HepG2 (cell line): ENCODE data around the gene PIMREG. TPM values are rescaled to one million over a fixed set of nuclear protein-coding genes. Genes with fewer than 3 reads are reported as not detected.

Experiments
- ASH2L ChIP-seq: fragments of 300-600, 200-600 bp; sonication (generic); IDR thresholded peaks from 2 replicates; pipeline ENCODE4 v1.7.0; 2017; ENCODE audit warnings: low read depth, mild to moderate bottlenecking, moderate library complexity, mixed read lengths, low read length; ENCODE audit not compliant: insufficient read length
- CHCHD3 ChIP-seq: sonication (generic); formaldehyde crosslinking; IDR thresholded peaks from 2 replicates; pipeline ENCODE4 v1.8.0; 2022; ENCODE audit warnings: mild to moderate bottlenecking, missing genetic modification reagents, moderate library complexity
- PHF5A ChIP-seq: IDR thresholded peaks from one replicate; pipeline ENCODE4 v1.6.1; 2018; ENCODE audit warnings: low read depth, missing genetic modification reagents; ENCODE audit not compliant: unreplicated experiment
- SRSF9 ChIP-seq: fragments of 200-400 bp; formaldehyde crosslinking; IDR thresholded peaks from 2 replicates; pipeline ENCODE4 v1.6.1; 2018; ENCODE audit warnings: borderline replicate concordance, mild to moderate bottlenecking, low read depth, low read length; ENCODE audit not compliant: insufficient read depth, poor library complexity, severe bottlenecking
- ZKSCAN5 ChIP-seq: sonication (generic); formaldehyde crosslinking; IDR thresholded peaks from 2 replicates; pipeline ENCODE4 v1.5.1; 2020; ENCODE audit warnings: mild to moderate bottlenecking, missing genetic modification reagents
- ZNF18 ChIP-seq: sonication (generic); formaldehyde crosslinking; IDR thresholded peaks from 2 replicates; pipeline ENCODE4 v1.8.0; 2022; ENCODE audit warnings: mild to moderate bottlenecking, missing genetic modification reagents; ENCODE audit not compliant: insufficient replicate concordance
- ZNF234 ChIP-seq: sonication (generic); formaldehyde crosslinking; conservative IDR thresholded peaks from 2 replicates; pipeline ENCODE4 v1.5.1; 2020; ENCODE audit warnings: mild to moderate bottlenecking, missing genetic modification reagents
- ZNF33B ChIP-seq: sonication (generic); formaldehyde crosslinking; IDR thresholded peaks from 2 replicates; pipeline ENCODE4 v1.5.1; 2020; ENCODE audit warnings: mild to moderate bottlenecking, missing genetic modification reagents
- ZNF367 ChIP-seq: sonication (generic); formaldehyde crosslinking; IDR thresholded peaks from 2 replicates; pipeline ENCODE4 v1.4.0; 2020; ENCODE audit warnings: missing genetic modification reagents, borderline replicate concordance
- ZNF577 ChIP-seq: sonication (generic); formaldehyde crosslinking; IDR thresholded peaks from 2 replicates; pipeline ENCODE4 v1.4.0; 2020; ENCODE audit warnings: mild to moderate bottlenecking, low read depth, missing genetic modification reagents, borderline replicate concordance
- ZNF614 ChIP-seq: IDR thresholded peaks from 2 replicates; pipeline ENCODE4 v1.6.1; 2018; ENCODE audit warnings: missing biosample characterization, missing genetic modification reagents, inconsistent platforms, borderline replicate concordance
- ZNF839 ChIP-seq: sonication (generic); formaldehyde crosslinking; IDR thresholded peaks from 2 replicates; pipeline ENCODE4 v1.4.0; 2020; ENCODE audit warnings: missing genetic modification reagents, mild to moderate bottlenecking, borderline replicate concordance
- polyA plus RNA-seq, 8 experiments: library from polyadenylated mRNA; depleted of rRNA in 3 of 8; stranded (reverse) in 7 of 8; unstranded in 1 of 8; fragments of >200 nt; fragmentation: Illumina TruSeq in 4 of 8; extraction: Trizol in 4 of 8; gene quantifications; 2 replicates each; pipeline versions ENCODE4 v1.2.1 to v1.2.3, GENCODE V29; 2011 to 2016; ENCODE audit warnings: low read depth in 4 of 8, missing spikeins in 1 of 8, mixed read lengths in 1 of 8; ENCODE audit not compliant: insufficient read depth in 1 of 8
- total RNA-seq, 5 experiments: library from RNA; depleted of rRNA; stranded (reverse); fragments of >200 nt; fragmentation: Illumina TruSeq; extraction: Trizol; gene quantifications; 2 replicates each; pipeline ENCODE4 v1.2.3, GENCODE V29; 2016; ENCODE audit warnings: low read depth in 1 of 5
- TF ChIP-seq, protein P1 (sequence below): sonication (generic); formaldehyde crosslinking; IDR thresholded peaks from 2 replicates; pipeline ENCODE4 v1.4.0; 2020; ENCODE audit warnings: missing genetic modification reagents
- TF ChIP-seq, protein P2 (sequence below): sonication (generic); formaldehyde crosslinking; IDR thresholded peaks from 2 replicates; pipeline ENCODE4 v1.5.0; 2020; ENCODE audit warnings: missing genetic modification reagents, mild to moderate bottlenecking, borderline replicate concordance
- TF ChIP-seq, protein P3 (sequence below): sonication (generic); formaldehyde crosslinking; IDR thresholded peaks from 2 replicates; pipeline ENCODE4 v1.4.0; 2020; ENCODE audit warnings: missing genetic modification reagents, borderline replicate concordance
- TF ChIP-seq, protein P4 (sequence below): IDR thresholded peaks from 2 replicates; pipeline ENCODE4 v1.6.1; 2016

The PIMREG gene
- total and polyA plus RNA-seq, 2 of the 13 experiments (the other 11 are each of a cell fraction or from before 2014, with no cell fraction given): 15.6 to 30.3 TPM

GRCh38 chr17:6443692-6444570 lies at the start of gene PIMREG (continued):
- peak; percentile 34 for TF ChIP-seq ZNF18 (CRISPR knock-in tag)
- TF ChIP-seq ZKSCAN5 (CRISPR knock-in tag): no peak
- TF ChIP-seq ZNF839 (CRISPR knock-in tag): peak; percentile 74; the same call in 1 of the 2 replicates
- TF ChIP-seq PHF5A (CRISPR knock-in tag): no peak
- TF ChIP-seq, protein P1, sequence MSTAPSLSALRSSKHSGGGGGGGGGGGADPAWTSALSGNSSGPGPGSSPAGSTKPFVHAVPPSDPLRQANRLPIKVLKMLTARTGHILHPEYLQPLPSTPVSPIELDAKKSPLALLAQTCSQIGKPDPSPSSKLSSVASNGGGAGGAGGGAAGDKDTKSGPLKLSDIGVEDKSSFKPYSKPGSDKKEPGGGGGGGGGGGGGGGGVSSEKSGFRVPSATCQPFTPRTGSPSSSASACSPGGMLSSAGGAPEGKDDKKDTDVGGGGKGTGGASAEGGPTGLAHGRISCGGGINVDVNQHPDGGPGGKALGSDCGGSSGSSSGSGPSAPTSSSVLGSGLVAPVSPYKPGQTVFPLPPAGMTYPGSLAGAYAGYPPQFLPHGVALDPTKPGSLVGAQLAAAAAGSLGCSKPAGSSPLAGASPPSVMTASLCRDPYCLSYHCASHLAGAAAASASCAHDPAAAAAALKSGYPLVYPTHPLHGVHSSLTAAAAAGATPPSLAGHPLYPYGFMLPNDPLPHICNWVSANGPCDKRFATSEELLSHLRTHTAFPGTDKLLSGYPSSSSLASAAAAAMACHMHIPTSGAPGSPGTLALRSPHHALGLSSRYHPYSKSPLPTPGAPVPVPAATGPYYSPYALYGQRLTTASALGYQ (CRISPR knock-in tag): no peak
- TF ChIP-seq, protein P2, sequence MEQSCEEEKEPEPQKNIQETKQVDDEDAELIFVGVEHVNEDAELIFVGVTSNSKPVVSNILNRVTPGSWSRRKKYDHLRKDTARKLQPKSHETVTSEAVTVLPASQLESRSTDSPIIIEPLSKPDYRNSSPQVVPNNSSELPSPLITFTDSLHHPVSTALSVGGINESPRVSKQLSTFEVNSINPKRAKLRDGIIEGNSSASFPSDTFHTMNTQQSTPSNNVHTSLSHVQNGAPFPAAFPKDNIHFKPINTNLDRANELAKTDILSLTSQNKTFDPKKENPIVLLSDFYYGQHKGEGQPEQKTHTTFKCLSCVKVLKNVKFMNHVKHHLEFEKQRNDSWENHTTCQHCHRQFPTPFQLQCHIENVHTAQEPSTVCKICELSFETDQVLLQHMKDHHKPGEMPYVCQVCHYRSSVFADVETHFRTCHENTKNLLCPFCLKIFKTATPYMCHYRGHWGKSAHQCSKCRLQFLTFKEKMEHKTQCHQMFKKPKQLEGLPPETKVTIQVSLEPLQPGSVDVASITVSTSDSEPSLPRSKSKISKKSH (CRISPR knock-in tag): peak; percentile 71
- TF ChIP-seq ZNF577: no peak
- no peak for TF ChIP-seq ASH2L
- TF ChIP-seq ZNF367 (CRISPR knock-in tag): 0 out of 2 replicates have a peak, but pooled peaks have one; percentile 55
- peak; percentile 41; the same call in 1 of the 2 replicates for TF ChIP-seq CHCHD3 (CRISPR knock-in tag)
- no peak for TF ChIP-seq SRSF9
- 0 out of 2 replicates have a peak, but pooled peaks have one; percentile 75 for TF ChIP-seq ZNF33B
- 0 out of 2 replicates have a peak, but pooled peaks have one; percentile 31 for TF ChIP-seq ZNF614 (CRISPR knock-in tag)
- TF ChIP-seq ZNF234 (CRISPR knock-in tag): no peak; the same call in 1 of the 2 replicates
- TF ChIP-seq, protein P3, sequence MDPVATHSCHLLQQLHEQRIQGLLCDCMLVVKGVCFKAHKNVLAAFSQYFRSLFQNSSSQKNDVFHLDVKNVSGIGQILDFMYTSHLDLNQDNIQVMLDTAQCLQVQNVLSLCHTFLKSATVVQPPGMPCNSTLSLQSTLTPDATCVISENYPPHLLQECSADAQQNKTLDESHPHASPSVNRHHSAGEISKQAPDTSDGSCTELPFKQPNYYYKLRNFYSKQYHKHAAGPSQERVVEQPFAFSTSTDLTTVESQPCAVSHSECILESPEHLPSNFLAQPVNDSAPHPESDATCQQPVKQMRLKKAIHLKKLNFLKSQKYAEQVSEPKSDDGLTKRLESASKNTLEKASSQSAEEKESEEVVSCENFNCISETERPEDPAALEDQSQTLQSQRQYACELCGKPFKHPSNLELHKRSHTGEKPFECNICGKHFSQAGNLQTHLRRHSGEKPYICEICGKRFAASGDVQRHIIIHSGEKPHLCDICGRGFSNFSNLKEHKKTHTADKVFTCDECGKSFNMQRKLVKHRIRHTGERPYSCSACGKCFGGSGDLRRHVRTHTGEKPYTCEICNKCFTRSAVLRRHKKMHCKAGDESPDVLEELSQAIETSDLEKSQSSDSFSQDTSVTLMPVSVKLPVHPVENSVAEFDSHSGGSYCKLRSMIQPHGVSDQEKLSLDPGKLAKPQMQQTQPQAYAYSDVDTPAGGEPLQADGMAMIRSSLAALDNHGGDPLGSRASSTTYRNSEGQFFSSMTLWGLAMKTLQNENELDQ (CRISPR knock-in tag): no peak
- TF ChIP-seq, protein P4, sequence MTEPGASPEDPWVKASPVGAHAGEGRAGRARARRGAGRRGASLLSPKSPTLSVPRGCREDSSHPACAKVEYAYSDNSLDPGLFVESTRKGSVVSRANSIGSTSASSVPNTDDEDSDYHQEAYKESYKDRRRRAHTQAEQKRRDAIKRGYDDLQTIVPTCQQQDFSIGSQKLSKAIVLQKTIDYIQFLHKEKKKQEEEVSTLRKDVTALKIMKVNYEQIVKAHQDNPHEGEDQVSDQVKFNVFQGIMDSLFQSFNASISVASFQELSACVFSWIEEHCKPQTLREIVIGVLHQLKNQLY (CRISPR knock-in tag): peak; percentile 25; the same call in 1 of the 2 replicates
